PC-3 (cell line): ENCODE data around the gene SLC1A7.

Source experiments
- EZH2 ChIP-seq: fragments of 300-600 bp; sonication (generic); IDR thresholded peaks from one replicate; pipeline ENCODE4 v1.6.1; 2017; ENCODE audit warnings: antibody characterized with exemption, mild to moderate bottlenecking, low read length; ENCODE audit not compliant: unreplicated experiment
- EZH2phosphoT487 ChIP-seq: fragments of 300-600 bp; sonication (generic); IDR thresholded peaks from 2 replicates; pipeline ENCODE4 v1.6.1; 2018; ENCODE audit warnings: mild to moderate bottlenecking, antibody characterized with exemption, low read length, borderline replicate concordance
- TF ChIP-seq, protein P1 (sequence below): fragments of 300-600 bp; sonication (generic); conservative IDR thresholded peaks from 2 replicates; pipeline ENCODE4 v1.5.1; 2017; ENCODE audit warnings: antibody characterized with exemption, low read depth, mild to moderate bottlenecking, low read length

DNA sequence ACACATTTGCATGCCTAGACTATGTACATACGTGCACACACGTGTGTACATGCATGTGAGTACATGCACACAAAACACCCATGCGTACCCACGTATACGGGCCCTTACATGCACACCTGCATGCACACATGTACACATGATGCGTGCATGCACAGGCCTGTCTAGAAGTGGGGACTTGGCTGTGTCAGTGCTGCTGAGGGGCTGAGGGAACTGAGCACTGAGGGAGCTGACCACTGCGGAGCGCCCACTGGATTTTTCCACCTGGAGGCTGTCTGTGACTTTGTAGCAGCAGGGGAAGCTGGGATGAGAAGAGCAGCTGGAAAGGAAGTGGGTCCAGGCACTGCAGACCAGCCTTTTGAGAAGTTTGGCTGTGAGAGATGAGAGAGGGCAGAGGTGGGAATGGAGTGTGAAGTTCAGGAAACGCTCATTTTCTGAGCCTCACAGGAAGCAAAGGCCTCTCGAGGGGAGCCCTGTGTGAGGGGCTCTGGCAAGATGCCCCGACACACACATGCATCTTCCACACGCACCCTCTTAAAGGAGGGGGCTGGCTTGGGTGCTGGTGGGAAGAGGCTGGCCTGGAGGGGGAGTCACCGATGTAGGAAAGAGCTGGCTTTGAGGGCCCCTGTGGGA lies 59.5 kb downstream of the SLC1A7 start:
- TF ChIP-seq, protein P1, sequence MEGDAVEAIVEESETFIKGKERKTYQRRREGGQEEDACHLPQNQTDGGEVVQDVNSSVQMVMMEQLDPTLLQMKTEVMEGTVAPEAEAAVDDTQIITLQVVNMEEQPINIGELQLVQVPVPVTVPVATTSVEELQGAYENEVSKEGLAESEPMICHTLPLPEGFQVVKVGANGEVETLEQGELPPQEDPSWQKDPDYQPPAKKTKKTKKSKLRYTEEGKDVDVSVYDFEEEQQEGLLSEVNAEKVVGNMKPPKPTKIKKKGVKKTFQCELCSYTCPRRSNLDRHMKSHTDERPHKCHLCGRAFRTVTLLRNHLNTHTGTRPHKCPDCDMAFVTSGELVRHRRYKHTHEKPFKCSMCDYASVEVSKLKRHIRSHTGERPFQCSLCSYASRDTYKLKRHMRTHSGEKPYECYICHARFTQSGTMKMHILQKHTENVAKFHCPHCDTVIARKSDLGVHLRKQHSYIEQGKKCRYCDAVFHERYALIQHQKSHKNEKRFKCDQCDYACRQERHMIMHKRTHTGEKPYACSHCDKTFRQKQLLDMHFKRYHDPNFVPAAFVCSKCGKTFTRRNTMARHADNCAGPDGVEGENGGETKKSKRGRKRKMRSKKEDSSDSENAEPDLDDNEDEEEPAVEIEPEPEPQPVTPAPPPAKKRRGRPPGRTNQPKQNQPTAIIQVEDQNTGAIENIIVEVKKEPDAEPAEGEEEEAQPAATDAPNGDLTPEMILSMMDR = no peak
- no peak for TF ChIP-seq EZH2phosphoT487
- TF ChIP-seq EZH2 = no peak
